Omental fat pad (tissue), 4 donors: Measurements from ENCODE around the gene TMEM209. TPM values are rescaled to one million over a fixed set of nuclear protein-coding genes. Genes with fewer than 3 reads are reported as not detected.
"Not testable (repeated sequence)": the region's sequence is repeated elsewhere in the genome, so short reads cannot be mapped to it uniquely, and the experiment has no call there.

Source experiments
- ATAC-seq: fragments of 150-250 bp; one replicate; pipeline ENCODE4 v1.9.1; 2016; ENCODE audit warnings: mild to moderate bottlenecking, moderate library complexity; ENCODE audit not compliant: low FRiP score
- DNase-seq: peaks from one replicate; pipeline ENCODE4 v3.0.0-alpha.2; 2019; ENCODE audit warnings: low spot score
- CTCF ChIP-seq, 3 donors: fragments of 450-650 bp; IDR thresholded peaks; one replicate each; pipeline ENCODE4 v1.5.1; 2016 to 2017; ENCODE audit warnings: antibody characterized with exemption in 3 of 3, mild to moderate bottlenecking in 3 of 3, moderate library complexity in 2 of 3
- total RNA-seq, 4 donors: library from RNA; depleted of rRNA; stranded (reverse); fragments of >200 nt; gene quantifications; one replicate each; pipeline ENCODE4 v1.1.0, GENCODE V29; 2016

TMEM209 gene
- total RNA-seq, 4 donors from 2014 or later: 8.9 to 17.2 (median 10.6) TPM

- ATAC-seq: no peak
- DNase-seq: no peak
- no peak for TF ChIP-seq CTCF (IDR thresholded peaks at IDR 0.05)
Measured at GRCh38 chr7:130196476-130196875, 8.7 kb downstream of the TMEM209 start.

DNA sequence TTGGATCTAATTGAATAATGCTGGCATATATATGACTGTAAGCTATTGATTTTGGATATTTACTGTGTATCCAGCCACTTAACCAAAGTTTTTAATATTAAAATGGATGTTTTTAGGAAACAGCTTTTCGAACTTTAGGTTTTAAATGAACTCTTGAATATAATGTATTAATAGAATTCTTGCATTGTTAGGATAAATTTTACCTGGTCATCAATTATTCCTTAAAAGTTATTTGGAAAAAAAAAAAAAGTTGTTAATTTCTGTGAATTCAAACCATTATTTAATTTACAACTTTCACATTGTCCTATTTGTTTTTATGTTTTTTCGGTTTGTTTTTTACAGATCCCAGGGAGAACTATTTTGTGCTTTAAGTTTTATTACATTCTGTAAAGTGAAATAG is 9.8 kb downstream of the TMEM209 start:
- no peak for TF ChIP-seq CTCF (IDR thresholded peaks at IDR 0.05)
- DNase-seq (no peak), ATAC-seq (no peak)

DNA sequence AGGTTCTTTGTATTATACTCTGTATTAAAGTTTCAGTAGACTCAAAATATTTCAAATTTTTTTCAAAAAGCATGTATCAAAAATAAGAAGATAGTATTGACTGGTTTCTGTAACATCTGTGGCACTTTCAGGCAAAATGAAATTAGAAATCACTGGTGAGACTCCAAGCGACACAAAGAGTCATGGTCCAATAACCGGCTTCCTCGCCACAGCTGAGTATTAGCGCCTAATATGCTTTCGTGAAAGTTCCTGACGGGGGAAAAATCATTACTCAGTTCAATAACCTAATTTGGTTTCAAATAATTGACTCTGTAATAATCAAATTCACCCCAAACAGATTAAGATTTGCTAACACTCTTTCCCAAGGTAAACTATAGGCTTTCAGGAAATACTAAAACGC is 13.4 kb downstream of the TMEM209 start:
- DNase-seq: no peak
- no peak for ATAC-seq
- no peak for TF ChIP-seq CTCF (IDR thresholded peaks at IDR 0.05)

GRCh38 chr7:130189343-130189742 is 15.9 kb downstream of the TMEM209 start:
- TF ChIP-seq CTCF (IDR thresholded peaks at IDR 0.05): no peak
- ATAC-seq (no peak), DNase-seq (no peak)

- DNase-seq: no peak
- no peak for ATAC-seq
- TF ChIP-seq CTCF (IDR thresholded peaks at IDR 0.05): no peak
Measured at GRCh38 chr7:130187360-130187759, 17.8 kb downstream of the TMEM209 start.

DNA sequence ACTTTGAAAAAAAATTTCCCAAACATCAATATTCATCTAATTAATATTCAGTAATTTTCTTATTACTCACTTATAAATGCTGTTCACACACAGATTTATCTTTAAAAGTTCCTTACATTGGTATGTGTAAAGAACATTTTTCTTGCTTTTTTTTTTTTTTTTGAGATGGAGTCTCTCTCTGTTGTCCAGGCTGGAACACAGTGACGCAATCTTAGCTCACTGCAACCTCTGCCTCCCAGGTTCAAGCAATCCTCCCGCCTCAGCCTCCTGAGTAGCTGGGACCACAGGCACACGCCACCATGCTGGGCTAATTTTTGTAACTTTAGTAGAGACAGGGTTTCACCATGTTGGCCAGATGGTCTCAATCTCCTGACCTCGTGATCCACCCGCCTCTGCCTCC is 20.9 kb downstream of the TMEM209 start:
- ATAC-seq, DNase-seq: not testable (repeated sequence)

GRCh38 chr7:130182990-130183389 is 22.2 kb downstream of the TMEM209 start:
- no peak for TF ChIP-seq CTCF (IDR thresholded peaks at IDR 0.05)
- ATAC-seq (no peak), DNase-seq (no peak)

GRCh38 chr7:130181263-130181605 is 24.0 kb downstream of the TMEM209 start:
- DNase-seq (no peak), ATAC-seq (no peak)
- no peak for TF ChIP-seq CTCF (IDR thresholded peaks at IDR 0.05)
